ENCODE measurements around the gene PARP12.
A peak's percentile ranks its signal among the peaks of the same experiment; 100 is the strongest.

Gene PARP12

DNA sequence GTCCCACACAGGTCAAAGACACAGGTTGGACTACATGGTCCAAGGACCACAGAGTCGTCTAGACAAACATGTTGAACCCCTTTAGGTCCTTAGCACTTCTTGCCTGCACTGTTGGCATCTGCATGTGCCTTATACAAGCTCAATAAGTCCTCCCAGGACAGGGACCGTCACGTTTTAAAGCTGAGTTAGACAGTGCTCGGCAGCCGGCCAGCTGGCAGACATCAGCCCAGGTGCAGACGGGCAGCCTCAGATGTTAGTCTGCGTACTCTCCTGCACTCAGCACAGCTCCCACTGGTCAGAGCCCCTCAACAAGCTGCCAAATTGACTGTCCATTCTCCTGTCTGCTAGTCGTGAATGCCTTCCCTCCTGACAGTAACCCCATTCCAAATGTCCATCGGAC, 34.9 kb downstream of the PARP12 start:
- no peak overlapping the region for H3K4me3 ChIP-seq (ENCODE audit: low read depth, low read length)
- TF ChIP-seq, protein P1, sequence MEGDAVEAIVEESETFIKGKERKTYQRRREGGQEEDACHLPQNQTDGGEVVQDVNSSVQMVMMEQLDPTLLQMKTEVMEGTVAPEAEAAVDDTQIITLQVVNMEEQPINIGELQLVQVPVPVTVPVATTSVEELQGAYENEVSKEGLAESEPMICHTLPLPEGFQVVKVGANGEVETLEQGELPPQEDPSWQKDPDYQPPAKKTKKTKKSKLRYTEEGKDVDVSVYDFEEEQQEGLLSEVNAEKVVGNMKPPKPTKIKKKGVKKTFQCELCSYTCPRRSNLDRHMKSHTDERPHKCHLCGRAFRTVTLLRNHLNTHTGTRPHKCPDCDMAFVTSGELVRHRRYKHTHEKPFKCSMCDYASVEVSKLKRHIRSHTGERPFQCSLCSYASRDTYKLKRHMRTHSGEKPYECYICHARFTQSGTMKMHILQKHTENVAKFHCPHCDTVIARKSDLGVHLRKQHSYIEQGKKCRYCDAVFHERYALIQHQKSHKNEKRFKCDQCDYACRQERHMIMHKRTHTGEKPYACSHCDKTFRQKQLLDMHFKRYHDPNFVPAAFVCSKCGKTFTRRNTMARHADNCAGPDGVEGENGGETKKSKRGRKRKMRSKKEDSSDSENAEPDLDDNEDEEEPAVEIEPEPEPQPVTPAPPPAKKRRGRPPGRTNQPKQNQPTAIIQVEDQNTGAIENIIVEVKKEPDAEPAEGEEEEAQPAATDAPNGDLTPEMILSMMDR (conservative IDR thresholded peaks at IDR 0.05; ENCODE audit: low read depth, low read length), result no peak
- no peak for DNase-seq (ENCODE audit: low read depth)

DNA sequence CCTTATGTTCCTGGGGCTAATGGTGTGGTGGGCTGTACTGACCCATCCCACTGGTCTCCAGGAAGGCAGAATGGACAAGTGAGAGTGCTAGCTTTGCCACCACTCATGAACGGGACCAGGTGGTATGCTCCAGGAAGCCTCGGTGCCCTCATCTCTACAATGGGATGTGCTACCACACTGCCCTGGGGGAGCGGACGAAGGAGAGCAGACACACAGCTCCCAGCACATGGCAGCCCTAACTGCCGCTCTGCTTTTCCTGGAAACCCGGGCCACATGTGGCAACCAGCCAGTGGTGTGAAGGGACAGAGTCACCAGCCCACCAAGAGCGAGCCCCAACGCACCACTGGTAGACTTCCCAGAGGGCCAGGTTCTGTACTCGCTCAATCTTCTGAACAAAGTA, 35.8 kb downstream of the PARP12 start:
- TF ChIP-seq, protein P1 (conservative IDR thresholded peaks at IDR 0.05; ENCODE audit: low read depth, low read length), result no peak
- H3K4me3 ChIP-seq (ENCODE audit: low read depth, low read length), result no peak overlapping the region
- DNase-seq (ENCODE audit: low read depth), result no peak

DNA sequence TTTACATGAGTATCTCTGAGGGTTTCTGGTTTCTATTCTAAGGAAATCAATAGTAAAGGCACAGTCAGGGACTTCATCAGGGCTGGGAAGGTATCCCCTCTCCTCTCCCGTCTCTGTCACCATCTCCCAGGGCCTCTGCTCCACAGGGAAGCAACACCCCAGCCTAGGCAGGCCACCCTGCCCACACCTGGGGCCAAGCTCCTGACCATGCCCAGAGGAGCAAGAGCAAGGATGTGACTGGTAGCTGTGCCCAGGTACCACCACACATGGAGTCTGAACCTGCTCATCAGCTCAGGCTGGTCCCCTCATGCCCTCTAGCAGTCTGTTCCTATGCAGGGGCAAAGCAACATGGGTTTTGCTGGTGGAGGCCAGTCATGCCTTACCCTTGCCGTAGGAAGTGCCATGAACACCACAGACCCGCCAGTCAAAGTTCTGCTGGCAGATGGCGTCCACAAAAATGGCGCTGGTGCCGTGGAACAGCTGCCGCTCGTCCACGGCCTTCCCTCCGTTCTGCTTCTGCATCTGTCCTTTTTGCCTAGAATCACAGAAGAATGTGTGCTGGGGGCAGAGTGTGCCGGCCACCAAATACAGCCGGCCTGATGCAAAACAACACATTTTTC, 36.8 kb downstream of the PARP12 start:
- TF ChIP-seq, protein P1 (conservative IDR thresholded peaks at IDR 0.05; ENCODE audit: low read depth, low read length), result no peak
- H3K4me3 ChIP-seq (ENCODE audit: low read depth, low read length), result no peak overlapping the region
- DNase-seq (ENCODE audit: low read depth), result no peak

DNA sequence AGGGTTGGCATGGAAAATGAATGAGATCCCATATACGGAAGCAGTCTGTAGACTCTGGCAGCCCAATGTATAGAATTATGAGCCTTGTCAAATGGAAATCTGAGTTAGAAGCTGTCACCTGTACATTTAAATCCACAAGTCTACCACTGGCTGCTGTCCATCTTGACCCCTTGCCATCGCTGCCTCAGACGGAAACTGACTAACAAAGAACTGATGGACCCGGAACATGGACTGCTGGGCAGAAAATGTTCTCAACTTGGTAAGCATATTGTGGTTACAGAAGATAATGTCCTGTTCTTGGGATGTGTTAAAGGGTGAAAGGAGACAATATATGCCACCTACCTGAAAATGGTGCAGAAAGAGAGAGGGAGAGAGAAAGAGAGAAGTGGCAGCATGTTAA, 37.5 kb downstream of the PARP12 start:
- DNase-seq (ENCODE audit: low read depth), result no peak
- TF ChIP-seq, protein P1 (conservative IDR thresholded peaks at IDR 0.05; ENCODE audit: low read depth, low read length), result no peak
- H3K4me3 ChIP-seq (ENCODE audit: low read depth, low read length), result no peak overlapping the region

DNA sequence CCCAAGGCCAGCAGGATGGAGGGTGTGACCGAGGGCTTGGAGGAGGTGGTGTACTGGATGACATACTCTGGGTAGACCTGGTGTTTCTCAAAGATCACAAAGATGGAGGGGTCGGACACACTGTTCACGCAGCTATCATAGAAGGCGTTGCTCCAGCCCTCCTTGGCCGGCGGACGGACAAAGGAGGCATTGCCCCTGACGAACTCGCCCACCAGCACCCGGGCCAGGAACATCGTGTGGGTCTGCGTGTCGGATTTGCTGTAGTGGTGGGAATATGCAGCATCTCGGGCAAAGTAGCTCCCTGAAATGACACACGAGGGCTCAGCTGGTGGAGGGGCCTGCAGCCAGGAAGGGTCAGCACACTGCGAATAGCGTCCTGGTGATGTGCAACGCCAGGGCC, 38.2 kb downstream of the PARP12 start:
- H3K4me3 ChIP-seq (ENCODE audit: low read depth, low read length), result no peak overlapping the region

DNA sequence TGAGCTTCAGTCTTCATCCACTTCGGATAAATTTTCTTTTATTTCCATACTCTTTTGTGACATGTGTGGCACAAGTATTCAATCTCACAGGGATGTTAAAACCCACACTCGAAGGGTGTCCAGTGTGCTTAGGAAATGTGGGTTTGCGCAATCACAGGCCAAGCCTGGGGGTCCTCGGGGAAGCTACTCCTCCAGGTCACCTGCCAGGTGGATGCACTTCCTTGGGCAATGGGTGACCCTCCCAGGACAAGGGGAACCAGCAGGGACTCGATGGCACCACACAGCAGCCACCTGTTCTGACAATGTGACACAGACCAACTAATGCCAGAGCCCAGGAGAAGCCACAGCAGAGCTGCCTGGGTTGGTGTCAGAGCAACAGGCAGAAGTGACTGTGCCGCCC, 39.0 kb downstream of the PARP12 start:
- no peak overlapping the region for H3K4me3 ChIP-seq (ENCODE audit: low read depth, low read length)
- TF ChIP-seq, protein P1 (conservative IDR thresholded peaks at IDR 0.05; ENCODE audit: low read depth, low read length), result no peak
- DNase-seq (ENCODE audit: low read depth), result no peak

More for the DNA sequence above, 38.2 kb downstream of the PARP12 start:
- DNase-seq (ENCODE audit: low read depth), result no peak
- TF ChIP-seq, protein P1 (conservative IDR thresholded peaks at IDR 0.05; ENCODE audit: low read depth, low read length), result no peak

DNA sequence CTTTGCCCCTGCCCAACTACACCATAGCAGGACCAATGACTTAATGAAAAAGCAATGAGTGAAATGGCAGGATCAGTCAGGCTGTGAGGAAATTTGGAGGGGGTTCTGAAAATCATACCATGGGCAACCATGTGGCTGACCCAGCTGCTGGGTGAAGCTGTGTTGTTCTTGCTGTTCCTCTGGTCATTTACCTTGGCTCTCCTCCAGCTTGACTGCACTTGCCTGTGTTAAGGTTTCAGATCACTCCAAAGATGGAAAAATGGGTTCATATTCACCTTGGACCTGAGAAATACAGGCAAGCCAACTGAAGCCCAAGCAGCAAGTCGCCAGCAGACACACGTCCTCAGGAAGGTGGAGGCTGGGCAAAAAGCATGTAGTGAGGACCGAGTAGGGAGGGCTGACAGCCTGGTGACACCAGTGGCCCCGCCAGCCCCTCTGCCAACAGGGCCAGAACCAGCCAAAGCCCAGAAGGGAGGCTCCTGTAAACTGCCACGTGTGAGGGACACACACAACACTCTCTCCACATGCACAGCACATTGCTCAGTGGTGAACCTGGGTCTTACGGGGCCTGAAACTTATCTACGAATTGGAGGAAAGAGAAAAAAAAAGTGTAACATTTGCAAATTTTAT, 40.1 kb downstream of the PARP12 start:
- DNase-seq (ENCODE audit: low read depth), result peak; percentile 60
- TF ChIP-seq, protein P1 (conservative IDR thresholded peaks at IDR 0.05; ENCODE audit: low read depth, low read length), result no peak
- H3K4me3 ChIP-seq (ENCODE audit: low read depth, low read length), result no peak overlapping the region

Measured in choroid plexus epithelial cell (primary cell).